ENCODE data around the gene EHHADH.

DNA sequence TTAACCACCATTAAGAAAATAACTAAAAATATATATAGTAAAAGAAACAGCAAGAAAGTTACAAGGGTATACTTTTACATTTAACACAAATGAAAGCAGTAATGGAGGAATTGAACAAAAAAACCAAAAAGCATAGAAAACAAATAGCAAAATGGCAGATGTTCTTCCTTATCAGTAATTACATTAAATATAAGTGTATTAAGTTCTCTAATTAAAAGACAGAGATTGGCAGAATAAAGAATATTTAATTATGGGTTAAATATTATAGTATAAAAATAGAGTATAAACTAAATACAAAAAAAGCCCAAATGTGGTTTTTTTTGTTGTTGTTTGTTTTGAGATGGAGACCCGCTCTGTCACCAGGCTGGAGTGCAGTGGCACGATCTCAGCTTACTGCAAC is 20.5 kb downstream of the EHHADH start:
- TF ChIP-seq, protein P1, sequence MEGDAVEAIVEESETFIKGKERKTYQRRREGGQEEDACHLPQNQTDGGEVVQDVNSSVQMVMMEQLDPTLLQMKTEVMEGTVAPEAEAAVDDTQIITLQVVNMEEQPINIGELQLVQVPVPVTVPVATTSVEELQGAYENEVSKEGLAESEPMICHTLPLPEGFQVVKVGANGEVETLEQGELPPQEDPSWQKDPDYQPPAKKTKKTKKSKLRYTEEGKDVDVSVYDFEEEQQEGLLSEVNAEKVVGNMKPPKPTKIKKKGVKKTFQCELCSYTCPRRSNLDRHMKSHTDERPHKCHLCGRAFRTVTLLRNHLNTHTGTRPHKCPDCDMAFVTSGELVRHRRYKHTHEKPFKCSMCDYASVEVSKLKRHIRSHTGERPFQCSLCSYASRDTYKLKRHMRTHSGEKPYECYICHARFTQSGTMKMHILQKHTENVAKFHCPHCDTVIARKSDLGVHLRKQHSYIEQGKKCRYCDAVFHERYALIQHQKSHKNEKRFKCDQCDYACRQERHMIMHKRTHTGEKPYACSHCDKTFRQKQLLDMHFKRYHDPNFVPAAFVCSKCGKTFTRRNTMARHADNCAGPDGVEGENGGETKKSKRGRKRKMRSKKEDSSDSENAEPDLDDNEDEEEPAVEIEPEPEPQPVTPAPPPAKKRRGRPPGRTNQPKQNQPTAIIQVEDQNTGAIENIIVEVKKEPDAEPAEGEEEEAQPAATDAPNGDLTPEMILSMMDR (IDR thresholded peaks at IDR 0.05 in 4 of 5, conservative IDR thresholded peaks at IDR 0.05 in 1 of 5) = no peak
- no peak for TF ChIP-seq POLR2A (IDR thresholded peaks at IDR 0.05)
